Ovary (tissue), 9 donors: Measurements from ENCODE around the gene TRPV3. TPM values are rescaled to one million over a fixed set of nuclear protein-coding genes. Genes with fewer than 3 reads are reported as not detected.
A peak's percentile ranks its signal among the peaks of the same experiment; 100 is the strongest.
"Not testable (repeated sequence)": the region's sequence is repeated elsewhere in the genome, so short reads cannot be mapped to it uniquely, and the experiment has no call there.

Experiments used
- DNase-seq, 5 donors: peaks; one replicate each; pipeline ENCODE4 v3.0.0-alpha.2; 2019 to 2020
- H3K27ac ChIP-seq, 2 donors: fragments of 200-600 bp; one replicate each; pipeline versions ENCODE4 v1.5.1 to v1.8.0; 2019 to 2022
- H3K27me3 ChIP-seq: fragments of 200-600 bp; one replicate; pipeline ENCODE4 v1.8.0; 2022
- H3K36me3 ChIP-seq: fragments of 200-600 bp; sonication (generic); one replicate; pipeline ENCODE4 v1.5.1; 2019
- H3K4me1 ChIP-seq: one replicate; pipeline ENCODE4 v1.8.1; 2013; ENCODE audit warnings: mild to moderate bottlenecking, moderate library complexity; ENCODE audit not compliant: insufficient read depth
- H3K4me3 ChIP-seq: fragments of 200-600 bp; sonication (generic); one replicate; pipeline ENCODE4 v1.5.1; 2017
- H3K9me3 ChIP-seq, 2 donors: fragments of 200-600 bp in 1 of 2; sonication (generic) in 1 of 2; one replicate each; pipeline versions ENCODE4 v1.5.1 to v1.8.1; 2013 to 2019; ENCODE audit warnings: mild to moderate bottlenecking in 1 of 2, moderate library complexity in 1 of 2
- EP300 ChIP-seq: sonication (generic); formaldehyde crosslinking; IDR thresholded peaks from one replicate; pipeline ENCODE4 v1.6.1; 2017; ENCODE audit warnings: antibody characterized with exemption
- POLR2A ChIP-seq: fragments of 450-650 bp; IDR thresholded peaks from one replicate; pipeline ENCODE4 v1.6.1; 2017; ENCODE audit warnings: antibody characterized with exemption, mild to moderate bottlenecking, moderate library complexity
- WGBS, 3 donors: extraction: QIAGEN DNeasy Blood & Tissue Kit in 1 of 3; methylation state at CpG; one replicate each; pipeline versions ENCODE4 v1.1.5 to v1.1.7; 2013 to 2017; 5-methylcytosine and 5-hydroxymethylcytosine counted together
- intact Hi-C, 4 donors: fragments of 100-400 bp; cut with DNase I; formaldehyde crosslinking; loops; one replicate each; pipeline versions ENCODE4 v1.11.0 to v1.15.1; 2022 to 2023
- polyA plus RNA-seq, 2 donors: library from polyadenylated mRNA; stranded (reverse); fragments of 200-250 nt in 1 of 2; fragments of 350-450 nt in 1 of 2; fragmentation: Illumina TruSeq in 1 of 2; extraction: RNeasy Lipid Tissue Mini Kit (QIAGEN cat#74804) in 1 of 2; gene quantifications; one replicate each; pipeline ENCODE4 v1.2.3, GENCODE V29; 2013 to 2014
- total RNA-seq, 7 donors: library from RNA; depleted of rRNA in 2 of 7; stranded (reverse); fragments of >200 nt in 2 of 7; fragmentation: NEBNext Ultra II Directional in 3 of 7; extraction: Animal tissue kit (Norgen Biotek cat#: 25700) in 3 of 7; gene quantifications; one replicate each; pipeline versions ENCODE4 v1.1.0 to v1.2.4, GENCODE V29; 2016 to 2023
- TF ChIP-seq, protein P1 (sequence below), 3 donors: fragments of 450-650 bp in 2 of 3; fragments of 200-600 bp in 1 of 3; IDR thresholded peaks; one replicate each; pipeline versions ENCODE4 v1.5.1 to v1.8.0; 2016 to 2022; ENCODE audit warnings: antibody characterized with exemption in 3 of 3, mild to moderate bottlenecking in 1 of 3
- donor health status: DM: no; HTN: no; CAD: no; lungs with moderate emphysema.
- donor health status: DM: no; HTN: no; CAD: no.
- donor health status: Bipolar disorder and iron deficiency.
- donor health status: DM: yes; HTN: yes; CAD: no.
- donor health status: DM: no; HTN: no; CAD: no.
- donor health status: DM: yes; HTN: yes; CAD: no.

Gene TRPV3
- total and polyA plus RNA-seq, 9 donors, result 0.12 to 5.8 (median 1.9) TPM

DNA sequence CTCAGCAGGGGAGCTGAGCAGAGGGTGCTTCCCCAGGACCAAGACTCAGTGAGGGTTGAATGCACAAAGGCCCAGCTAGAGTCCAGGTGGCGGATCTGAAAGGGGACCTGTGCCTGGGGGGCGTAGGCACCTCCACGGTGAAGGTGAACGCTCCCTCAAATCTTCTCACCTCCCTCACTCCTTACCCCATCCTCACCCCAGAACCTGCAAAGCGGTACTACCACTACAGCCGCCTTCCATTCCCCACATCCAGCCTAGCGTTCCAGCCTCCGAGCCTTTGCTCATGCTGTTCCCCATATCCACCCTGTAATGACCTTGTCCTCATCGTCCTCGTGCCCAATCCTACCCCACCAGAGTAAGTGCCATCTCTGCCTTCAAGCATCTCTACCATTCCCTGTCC is 30.6 kb downstream of the TRPV3 start:
- intact Hi-C loops, result no loop called here
- DNase-seq, result peak in 1 of 5 donors; percentile 18
- 77 to 97% (median 86%) methylated on average over 10 of the region's 10 CpGs for WGBS, 3 donors

DNA sequence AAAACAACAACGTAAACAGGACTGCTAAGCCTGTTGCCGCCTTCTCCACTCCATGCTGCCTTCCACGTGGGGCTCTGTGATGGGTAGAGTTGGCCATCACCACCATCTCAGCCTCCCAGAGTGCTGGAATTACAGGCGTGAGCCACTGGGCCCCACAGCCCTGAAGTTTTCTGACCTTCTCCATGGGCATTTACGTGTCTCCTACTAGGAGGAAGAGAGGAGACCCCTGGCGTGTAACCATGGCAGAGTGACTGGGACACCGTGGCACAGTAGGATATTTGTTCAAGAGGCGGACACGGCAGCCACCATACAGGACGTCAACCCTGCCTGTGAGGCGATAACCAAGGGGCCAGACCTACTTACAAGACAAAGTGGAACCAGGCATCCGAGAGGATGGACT is 31.1 kb downstream of the TRPV3 start:
- intact Hi-C loops, result no loop called here
- peaks cover 13% of the 10 kb centered on the region for H3K4me1 ChIP-seq
- no peak overlapping the region for H3K27ac ChIP-seq
- DNase-seq, result no peak
- H3K36me3 ChIP-seq, result no peaks in the 10 kb centered on the region
- 89 to 92% (median 89%) methylated on average over 12 of the region's 12 CpGs for WGBS, 3 donors
- no peaks in the 10 kb centered on the region for H3K27me3 ChIP-seq
- H3K9me3 ChIP-seq, result no peaks in the 10 kb centered on the region
- TF ChIP-seq EP300 (no peak), POLR2A (no peak)
- TF ChIP-seq, protein P1, sequence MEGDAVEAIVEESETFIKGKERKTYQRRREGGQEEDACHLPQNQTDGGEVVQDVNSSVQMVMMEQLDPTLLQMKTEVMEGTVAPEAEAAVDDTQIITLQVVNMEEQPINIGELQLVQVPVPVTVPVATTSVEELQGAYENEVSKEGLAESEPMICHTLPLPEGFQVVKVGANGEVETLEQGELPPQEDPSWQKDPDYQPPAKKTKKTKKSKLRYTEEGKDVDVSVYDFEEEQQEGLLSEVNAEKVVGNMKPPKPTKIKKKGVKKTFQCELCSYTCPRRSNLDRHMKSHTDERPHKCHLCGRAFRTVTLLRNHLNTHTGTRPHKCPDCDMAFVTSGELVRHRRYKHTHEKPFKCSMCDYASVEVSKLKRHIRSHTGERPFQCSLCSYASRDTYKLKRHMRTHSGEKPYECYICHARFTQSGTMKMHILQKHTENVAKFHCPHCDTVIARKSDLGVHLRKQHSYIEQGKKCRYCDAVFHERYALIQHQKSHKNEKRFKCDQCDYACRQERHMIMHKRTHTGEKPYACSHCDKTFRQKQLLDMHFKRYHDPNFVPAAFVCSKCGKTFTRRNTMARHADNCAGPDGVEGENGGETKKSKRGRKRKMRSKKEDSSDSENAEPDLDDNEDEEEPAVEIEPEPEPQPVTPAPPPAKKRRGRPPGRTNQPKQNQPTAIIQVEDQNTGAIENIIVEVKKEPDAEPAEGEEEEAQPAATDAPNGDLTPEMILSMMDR (IDR thresholded peaks at IDR 0.05), result no peak
- H3K4me3 ChIP-seq, result no peak overlapping the region

More for the DNA sequence above, 30.6 kb downstream of the TRPV3 start:
- no peaks in the 10 kb centered on the region for H3K36me3 ChIP-seq
- no peaks in the 10 kb centered on the region for H3K27me3 ChIP-seq
- H3K9me3 ChIP-seq, result no peaks in the 10 kb centered on the region
- TF ChIP-seq POLR2A, result no peak
- TF ChIP-seq EP300, result no peak
- TF ChIP-seq, protein P1 (IDR thresholded peaks at IDR 0.05), result no peak
- H3K27ac ChIP-seq, result no peak overlapping the region
- no peak overlapping the region for H3K4me3 ChIP-seq
- H3K4me1 ChIP-seq, result peaks cover 18% of the 10 kb centered on the region

DNA sequence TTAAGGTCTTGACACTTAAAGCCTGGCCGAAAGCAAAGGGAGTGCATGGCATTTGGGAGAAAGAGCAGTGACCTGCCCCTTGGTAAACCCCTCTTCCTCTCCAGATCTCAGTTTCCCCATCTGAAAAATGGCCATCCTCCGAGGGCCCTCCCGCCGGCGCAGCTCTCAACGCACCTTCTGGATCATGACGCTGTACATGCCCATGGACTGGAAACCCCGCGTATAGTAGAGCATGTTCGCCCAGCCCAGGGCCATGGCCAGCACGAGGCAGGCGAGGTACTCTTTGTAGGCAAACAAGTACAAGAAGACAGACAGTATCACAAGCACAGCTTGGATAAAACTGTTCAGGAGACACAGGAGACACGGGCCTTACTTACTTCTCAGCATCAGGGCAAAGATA is 33.6 kb downstream of the TRPV3 start:
- H3K9me3 ChIP-seq, result no peaks in the 10 kb centered on the region
- 91 to 94% (median 92%) methylated on average over 13 of the region's 13 CpGs for WGBS, 3 donors
- intact Hi-C loops, result no loop called here
- H3K27ac ChIP-seq, result no peak overlapping the region
- H3K36me3 ChIP-seq, result no peaks in the 10 kb centered on the region
- no peak overlapping the region for H3K4me3 ChIP-seq
- no peaks in the 10 kb centered on the region for H3K27me3 ChIP-seq
- DNase-seq, result peak in 1 of 5 donors; percentile 14
- TF ChIP-seq, protein P1 (IDR thresholded peaks at IDR 0.05), result no peak
- no peak for TF ChIP-seq POLR2A
- TF ChIP-seq EP300, result no peak
- peaks cover under 1% of the 10 kb centered on the region for H3K4me1 ChIP-seq

DNA sequence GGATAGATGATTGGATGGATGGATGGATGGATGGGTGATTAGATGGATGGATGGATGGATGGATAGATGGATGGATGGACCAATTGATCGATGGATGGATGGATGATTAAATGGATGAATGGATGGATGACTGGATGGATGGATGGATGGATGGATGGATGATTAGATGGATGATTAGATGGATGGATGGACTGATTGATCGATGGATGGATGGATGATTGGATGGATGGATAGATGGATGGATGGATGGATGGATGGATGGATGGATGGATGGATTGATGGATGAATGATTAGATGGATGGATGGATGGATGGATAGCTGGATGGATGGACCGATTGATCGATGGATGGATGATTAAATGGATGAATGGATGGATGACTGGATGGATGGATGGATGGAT is 38.1 kb downstream of the TRPV3 start:
- intact Hi-C loops, H3K27me3 ChIP-seq, H3K4me3 ChIP-seq, H3K27ac ChIP-seq, H3K36me3 ChIP-seq, DNase-seq, H3K4me1 ChIP-seq, H3K9me3 ChIP-seq: not testable (repeated sequence)
- 91 to 97% (median 92%) methylated on average over 4 of the region's 4 CpGs for WGBS, 3 donors

DNA sequence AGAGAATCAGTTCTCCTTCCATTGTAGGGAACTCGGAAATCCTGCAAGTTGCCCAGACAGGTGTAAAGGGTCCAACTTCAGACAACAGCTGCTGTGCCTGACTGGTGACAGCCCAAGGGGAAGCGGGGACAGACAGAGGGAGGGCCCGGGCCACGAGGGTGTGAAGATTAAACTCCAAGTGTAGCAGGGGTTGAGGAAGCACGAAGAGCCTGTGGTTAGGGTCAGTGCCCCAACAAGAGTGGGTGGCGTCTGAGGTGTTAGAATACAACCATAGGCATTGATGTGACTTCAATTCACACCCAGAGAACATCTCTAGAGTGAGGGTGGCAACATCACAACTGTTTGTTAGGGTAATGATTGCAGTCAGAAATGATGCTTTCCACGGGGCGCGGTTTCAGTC is 42.7 kb downstream of the TRPV3 start:
- no peak for DNase-seq
- H3K36me3 ChIP-seq, result no peaks in the 10 kb centered on the region
- H3K9me3 ChIP-seq, result no peaks in the 10 kb centered on the region
- H3K4me1 ChIP-seq, result peaks cover 3% of the 10 kb centered on the region
- 80 to 87% (median 81%) methylated on average over 9 of the region's 9 CpGs for WGBS, 3 donors
- H3K27me3 ChIP-seq, result no peaks in the 10 kb centered on the region
- no peak overlapping the region for H3K4me3 ChIP-seq
- H3K27ac ChIP-seq, result no peak overlapping the region
- intact Hi-C loops, result no loop called here
- no peak for TF ChIP-seq EP300
- TF ChIP-seq, protein P1 (IDR thresholded peaks at IDR 0.05), result no peak
- TF ChIP-seq POLR2A, result no peak

DNA sequence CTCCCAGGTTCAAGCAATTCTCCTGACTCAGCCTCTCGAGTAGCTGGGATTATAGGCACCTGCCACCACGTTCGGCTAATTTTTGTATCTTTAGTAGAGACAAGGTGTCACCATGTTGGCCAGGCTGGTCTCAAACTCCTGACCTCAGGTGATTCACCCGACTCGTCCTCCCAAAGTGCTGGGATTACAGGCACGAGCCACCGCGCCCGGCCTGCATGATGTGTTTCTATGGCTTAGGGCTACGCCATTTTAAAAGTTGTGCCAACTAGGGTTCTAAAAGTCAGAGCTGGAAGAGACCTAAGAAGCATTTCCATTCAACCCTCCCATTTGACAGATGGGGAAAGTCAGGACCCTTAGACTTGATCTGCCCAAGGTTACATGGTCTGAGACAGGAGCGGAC is 43.4 kb downstream of the TRPV3 start:
- WGBS, 3 donors, result 90 to 96% (median 95%) methylated on average over 11 of the region's 11 CpGs
- H3K9me3 ChIP-seq, H3K4me3 ChIP-seq, H3K27me3 ChIP-seq, intact Hi-C loops, H3K4me1 ChIP-seq, DNase-seq, H3K36me3 ChIP-seq, H3K27ac ChIP-seq: not testable (repeated sequence)
